HG03064 (cell line): ENCODE results near the gene LINC00632.

Experiments
- ATAC-seq: cut with Tn5 transposase; IDR thresholded peaks from one replicate; pipeline ENCODE4 v1.9.1; 2021; ENCODE audit warnings: low read depth; ENCODE audit not compliant: unreplicated experiment

The LINC00632 gene

DNA sequence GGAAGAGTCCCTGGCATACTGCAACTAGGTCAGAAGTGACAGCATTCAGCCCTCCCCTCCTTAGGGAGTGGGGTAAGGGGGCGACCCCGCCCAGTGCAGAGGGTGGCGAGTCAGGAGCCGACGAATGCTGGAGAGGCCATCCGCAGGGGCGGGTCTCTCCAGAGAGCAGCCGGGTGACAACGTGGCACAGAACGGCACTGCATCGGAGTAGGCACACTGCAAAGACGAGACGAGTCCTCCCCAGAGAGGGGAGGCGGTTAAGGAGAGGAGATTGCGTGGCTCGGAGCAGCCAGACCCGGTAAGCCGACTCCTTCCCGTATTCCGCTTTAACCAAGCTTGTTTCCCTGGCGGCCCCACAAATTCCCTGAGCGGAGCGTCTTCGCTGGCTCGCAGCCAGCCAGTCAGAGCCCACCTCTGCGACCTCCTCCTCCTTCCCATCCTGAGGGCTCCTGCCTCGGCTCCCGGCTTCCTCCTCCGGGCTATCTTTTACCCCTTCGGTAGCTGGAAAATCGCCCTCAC, 54.9 kb downstream of the LINC00632 start:
- no peak for ATAC-seq

DNA sequence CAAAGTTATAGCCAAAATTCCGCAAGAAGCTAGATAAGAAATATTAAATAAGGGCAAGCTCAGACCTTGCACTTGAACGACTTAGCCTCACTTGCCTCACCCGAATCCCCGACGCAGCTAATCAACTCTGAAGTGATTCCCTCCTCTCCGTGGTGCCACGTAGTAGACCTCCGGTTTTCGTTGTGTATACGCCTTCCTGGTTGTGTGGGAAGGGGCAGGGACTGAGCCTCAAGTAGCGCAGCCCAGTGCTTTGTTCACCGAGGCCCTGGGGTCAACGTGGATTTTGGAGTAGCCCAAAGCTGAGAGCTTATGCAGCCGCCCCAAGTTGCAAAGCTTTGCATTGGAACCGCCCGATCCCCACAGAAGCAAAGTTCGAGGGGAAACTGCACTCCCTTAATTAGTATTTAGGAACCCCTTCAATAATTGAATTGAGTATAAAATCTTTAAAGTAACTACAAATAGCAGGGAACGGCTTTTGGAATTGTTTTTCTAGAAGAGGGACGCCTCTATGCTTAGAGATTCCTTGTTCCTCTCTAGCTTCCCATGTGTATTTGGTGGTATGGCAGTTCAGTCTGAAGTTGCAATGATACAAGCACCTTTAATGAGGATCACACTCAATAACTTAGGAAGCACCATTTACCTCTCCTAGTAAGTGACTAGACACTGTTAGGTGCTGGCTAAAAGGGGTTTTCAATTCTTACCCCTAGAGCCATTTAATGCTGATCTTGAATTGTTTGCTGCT, 55.7 kb downstream of the LINC00632 start:
- ATAC-seq, result no peak

DNA sequence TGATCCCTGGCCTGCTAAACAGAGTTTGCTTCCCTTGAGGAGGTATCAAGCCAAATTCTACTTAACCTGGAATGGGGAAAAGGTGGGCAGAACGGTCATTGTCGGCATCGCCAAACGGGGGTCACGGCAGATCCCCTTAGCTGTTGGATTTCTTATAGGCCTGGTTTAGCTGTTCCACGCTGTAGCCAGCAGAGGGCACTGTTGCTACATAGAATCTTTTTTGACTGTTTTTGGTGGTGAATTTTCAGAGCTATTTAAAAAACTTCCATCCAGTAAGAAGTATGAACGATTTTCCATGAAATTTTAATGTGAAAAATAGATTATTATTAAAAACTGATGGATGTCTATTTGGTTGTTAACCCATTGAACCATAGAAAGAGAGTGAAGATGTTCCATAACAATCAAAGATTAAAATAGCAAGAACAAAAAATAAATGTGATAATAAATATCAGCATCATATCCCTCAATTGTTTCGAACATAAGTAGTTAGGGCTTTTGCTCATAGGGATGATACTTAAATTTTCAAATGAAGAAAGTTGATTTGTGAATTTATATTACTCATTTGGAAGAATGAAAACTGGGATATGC, 56.6 kb downstream of the LINC00632 start:
- ATAC-seq, result no peak

DNA sequence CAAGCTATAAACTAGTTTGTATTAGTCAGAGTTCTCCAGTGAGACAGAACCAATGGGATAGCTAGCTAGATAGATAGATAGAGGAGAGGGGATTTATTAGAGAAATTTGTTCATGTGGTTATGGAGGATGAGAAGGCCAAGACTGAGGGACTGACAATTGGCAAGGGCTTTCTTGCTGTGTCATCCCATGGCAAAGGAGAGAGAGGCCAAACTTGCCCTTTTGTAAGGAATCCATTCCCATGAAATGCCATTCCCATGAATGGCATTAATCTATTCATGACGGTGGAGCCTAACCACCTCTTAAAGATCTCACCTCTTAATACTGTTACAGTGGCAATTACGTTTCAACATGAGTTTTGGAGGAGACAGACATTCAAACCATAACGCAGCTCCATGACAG, 58.1 kb downstream of the LINC00632 start:
- ATAC-seq, result no peak

DNA sequence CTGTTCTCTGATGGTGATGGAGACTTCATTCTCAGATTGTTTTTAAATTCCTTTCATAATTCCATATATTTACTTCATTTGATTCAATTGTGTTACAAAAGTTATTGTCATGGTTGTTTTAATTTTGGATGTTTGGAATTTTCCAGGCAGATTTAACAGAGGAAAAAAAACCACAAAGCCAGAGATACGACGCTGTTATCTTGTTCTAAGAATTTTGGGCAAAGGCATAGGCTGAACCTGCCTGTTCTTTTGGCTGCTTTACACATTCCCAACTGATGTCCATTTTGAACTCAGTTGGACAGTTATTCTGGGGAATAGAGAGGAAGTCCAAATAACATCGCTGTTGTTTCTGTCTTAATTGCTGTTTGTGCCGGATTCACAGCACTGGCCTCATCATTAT, 65.7 kb downstream of the LINC00632 start:
- ATAC-seq, result no peak

DNA sequence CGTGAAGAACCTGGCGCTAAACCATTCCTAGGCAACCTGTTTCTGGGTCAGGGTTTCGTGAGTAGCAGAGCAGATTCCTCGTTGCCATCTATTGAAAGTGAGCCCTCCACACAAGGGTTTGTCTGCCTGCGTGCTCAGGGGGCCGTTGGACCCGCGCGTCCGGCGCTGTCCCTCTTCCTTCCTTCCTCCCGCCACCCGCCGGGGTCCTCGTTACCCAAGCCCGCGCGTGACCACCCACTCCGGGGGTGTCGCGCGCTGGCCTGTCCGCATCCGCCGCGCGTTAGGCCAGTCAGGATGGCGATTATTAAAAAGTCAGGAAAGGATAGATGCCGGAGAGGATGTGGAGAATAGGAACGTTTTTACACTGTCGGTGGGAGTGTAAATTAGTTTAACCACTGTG, 66.8 kb downstream of the LINC00632 start:
- no peak for ATAC-seq

DNA sequence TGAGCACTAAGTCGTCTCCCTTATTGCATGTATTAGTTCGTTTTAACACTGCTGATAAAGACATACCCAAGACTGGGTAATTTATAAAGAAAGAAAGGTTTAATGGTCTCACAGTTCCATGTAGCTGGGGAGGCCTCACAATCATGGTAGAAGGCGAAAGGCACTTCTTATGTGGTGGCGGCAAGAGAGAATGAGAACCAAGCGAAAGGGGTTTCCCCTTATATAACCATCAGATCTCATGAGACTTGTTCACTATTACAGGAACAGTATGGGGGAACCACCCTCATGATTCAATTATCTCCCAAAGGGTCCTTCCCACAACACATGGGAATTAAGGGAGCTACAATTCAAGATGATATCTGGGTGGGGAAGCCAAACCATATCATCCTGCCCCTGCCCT, 85.1 kb downstream of the LINC00632 start:
- no peak for ATAC-seq

DNA sequence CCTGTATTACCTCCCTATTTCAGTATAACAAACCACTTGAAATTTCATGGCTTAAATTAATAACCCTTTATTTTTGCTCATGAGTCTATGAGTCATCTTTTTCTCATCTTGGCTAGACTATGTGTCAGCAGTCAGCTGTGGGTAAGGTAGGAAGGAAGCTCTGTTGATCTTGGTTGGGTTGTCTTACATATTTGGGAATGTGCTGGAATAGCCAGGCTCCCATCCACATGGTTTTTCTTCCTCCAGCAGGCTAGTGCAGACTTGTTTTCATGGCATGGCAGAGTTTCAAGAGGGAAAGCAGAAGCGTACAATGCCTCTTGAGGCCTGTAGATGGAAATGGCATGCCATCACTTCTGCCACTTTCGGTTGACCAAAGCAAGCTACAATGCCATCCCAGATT, 89.7 kb downstream of the LINC00632 start:
- ATAC-seq, result no peak

DNA sequence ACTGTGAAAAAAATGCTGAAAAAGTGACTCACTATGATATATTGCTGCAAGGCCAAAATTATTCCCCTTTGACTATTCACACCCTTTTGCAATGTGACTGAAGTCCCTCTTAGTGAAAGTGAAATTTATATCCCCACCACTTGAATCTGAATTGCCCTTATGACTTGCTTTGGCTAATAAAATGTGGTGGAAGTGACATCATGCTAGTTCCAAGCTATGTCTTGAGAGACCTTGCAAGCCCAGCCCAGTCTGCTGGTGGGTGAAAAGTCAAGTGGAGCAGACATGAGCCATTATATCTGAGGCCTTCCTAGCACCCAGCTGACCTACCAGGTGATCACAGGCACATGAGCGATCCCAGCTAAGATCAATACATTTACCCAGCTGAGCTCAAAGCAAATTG, 94.7 kb downstream of the LINC00632 start:
- ATAC-seq, result no peak

DNA sequence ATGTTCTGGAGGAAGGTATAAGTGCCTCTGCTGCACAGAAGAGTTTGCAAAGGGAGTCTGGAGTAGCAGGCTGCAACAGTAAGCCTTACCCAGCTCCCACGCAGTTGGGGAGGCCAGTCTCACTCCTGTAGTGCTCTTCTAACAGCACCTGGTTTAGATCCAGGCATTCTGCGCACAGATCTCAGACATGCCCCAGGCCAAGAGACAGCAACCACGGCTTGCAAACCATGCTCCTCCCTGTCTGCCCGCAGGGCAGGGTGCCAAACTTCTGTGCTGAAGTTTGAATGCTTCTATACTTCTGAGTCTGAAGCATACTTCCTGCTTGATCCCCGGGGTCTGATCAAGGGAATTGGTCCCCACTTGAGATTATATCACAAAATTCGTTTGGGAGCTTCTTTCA, 106.3 kb downstream of the LINC00632 start:
- ATAC-seq, result no peak

DNA sequence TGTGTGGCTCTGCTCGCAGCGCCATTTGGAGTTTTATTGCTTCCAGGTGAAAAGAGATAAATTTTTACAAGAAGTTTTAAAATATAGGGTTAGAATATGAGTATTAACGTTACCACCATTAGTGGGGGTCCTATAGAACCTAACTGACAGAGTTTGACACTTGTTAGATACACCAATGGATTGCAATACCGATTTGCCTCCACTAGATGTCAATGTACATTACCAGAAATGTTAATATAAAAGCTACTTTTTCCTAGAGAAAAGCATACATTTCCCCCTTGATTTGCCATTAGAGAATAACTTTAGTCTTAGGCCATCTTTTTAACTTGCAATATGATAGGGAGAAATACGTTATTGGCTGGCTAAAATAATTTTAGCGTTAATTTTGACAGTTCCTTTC, 108.4 kb downstream of the LINC00632 start:
- ATAC-seq, result no peak

DNA sequence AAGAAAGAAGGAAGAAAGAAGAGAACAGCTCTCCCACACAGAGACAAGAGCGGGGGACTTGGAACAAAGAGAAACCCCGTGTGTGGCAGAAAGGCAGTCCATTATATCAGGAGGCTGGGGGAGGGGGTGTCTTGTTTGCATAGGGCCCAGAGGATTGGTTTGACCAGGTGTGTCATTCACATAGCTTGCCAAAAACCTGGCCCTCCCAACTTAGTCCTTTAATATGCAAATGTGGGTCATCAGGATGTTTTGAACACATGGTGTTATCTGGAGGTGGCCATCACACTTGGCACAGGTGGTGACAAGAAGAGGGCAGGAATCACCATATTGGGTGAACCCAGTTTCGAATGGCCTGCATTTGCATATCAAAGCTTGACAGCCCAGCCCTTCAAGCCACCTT, 111.7 kb downstream of the LINC00632 start:
- ATAC-seq, result no peak

DNA sequence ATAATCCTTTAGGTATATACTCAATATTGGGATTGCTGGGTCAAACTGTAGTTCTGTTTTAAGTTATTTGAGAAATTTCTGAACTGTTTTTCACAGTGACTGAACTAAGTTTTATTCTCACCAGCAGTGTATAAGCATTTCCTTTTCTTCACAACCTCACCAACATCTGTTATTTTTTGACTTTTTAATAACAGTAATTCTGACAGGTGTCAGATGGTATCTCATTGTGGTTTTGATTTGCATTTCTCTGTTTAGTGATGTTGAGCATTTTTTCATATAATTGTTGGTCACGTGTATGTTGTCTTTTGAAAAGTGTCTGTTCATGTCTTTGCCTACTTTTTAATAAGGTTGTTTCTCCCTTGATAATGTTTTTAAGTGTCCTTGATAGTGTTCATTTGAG, 112.6 kb downstream of the LINC00632 start:
- ATAC-seq, result no peak

DNA sequence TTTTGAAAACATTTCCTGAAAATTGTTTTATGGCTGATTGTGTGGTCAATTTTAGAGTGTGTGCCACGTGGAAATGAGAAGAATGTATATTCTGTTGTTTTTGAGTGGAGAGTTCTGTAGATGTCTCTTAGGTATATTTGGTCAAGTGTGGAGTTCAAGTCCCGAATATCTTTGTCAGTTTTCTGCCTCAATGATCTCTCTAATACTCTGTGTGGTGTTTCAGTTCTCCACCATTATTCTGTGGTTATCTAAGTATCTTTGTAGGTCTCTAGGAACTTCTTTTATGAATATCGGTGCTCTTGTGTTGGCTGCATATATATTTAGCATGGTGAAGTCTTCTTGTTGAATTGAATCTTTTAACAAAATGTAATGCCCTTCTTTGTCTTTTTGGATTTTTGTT, 113.3 kb downstream of the LINC00632 start:
- no peak for ATAC-seq

DNA sequence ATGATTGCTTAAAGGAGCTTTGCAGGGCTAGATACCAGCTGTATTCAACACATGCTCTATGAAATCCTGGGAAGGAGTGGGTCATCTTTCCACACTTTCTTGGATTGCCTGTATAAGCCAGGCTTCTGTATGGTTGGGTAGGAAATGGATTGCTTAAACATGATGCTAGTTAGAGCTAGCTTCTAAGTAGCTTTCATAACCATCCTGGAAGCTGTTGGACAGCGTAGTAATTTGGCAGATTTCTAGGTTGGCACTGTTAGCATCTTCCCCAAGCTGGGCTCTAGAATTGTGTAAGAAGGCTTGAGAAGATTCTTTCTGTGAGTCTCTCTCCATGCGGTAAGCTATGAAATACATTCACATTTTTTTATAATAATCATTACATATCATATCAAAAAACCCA, 127.3 kb downstream of the LINC00632 start:
- no peak for ATAC-seq
